Measurements from ENCODE around the gene WDR37.

The WDR37 gene

DNA sequence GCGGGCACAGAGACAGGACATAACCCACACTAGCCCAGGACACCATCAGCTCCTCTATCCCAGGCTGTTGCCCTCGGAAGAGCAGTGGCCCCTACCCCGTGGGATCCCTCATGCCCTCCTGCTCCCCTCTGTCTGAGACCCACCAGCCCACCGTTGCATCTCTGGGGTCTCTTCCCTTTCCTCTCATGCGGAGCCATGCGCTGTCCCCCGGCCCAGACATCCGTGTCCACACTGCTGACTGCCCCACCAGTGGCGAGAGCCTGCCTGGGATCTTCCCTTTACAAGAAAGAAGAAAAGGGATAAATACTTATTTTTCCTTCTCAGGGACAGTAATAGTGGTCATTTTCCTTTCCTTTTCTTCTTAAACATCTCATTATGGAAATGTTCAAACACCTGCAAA is 115.4 kb downstream of the WDR37 start:
- Histone ChIP-seq H3K4me1 (ENCODE audit: insufficient read depth, low read length) (no peaks in the 10 kb centered on the region), H3K27me3 (ENCODE audit: insufficient read depth, low read length) (no peaks in the 10 kb centered on the region), H3K9ac (ENCODE audit: low read depth, low read length) (no peak overlapping the region), H3K4me3 (ENCODE audit: low read length) (no peak overlapping the region), H3K9me3 (ENCODE audit: insufficient read depth, low read depth, low read length) (no peaks in the 10 kb centered on the region), H3K27ac (ENCODE audit: low read depth, low read length) (no peak overlapping the region), H3K36me3 (ENCODE audit: insufficient read depth, low read length) (no peaks in the 10 kb centered on the region)
- WGBS = 96% methylated on average over 9 of the region's 9 CpGs

DNA sequence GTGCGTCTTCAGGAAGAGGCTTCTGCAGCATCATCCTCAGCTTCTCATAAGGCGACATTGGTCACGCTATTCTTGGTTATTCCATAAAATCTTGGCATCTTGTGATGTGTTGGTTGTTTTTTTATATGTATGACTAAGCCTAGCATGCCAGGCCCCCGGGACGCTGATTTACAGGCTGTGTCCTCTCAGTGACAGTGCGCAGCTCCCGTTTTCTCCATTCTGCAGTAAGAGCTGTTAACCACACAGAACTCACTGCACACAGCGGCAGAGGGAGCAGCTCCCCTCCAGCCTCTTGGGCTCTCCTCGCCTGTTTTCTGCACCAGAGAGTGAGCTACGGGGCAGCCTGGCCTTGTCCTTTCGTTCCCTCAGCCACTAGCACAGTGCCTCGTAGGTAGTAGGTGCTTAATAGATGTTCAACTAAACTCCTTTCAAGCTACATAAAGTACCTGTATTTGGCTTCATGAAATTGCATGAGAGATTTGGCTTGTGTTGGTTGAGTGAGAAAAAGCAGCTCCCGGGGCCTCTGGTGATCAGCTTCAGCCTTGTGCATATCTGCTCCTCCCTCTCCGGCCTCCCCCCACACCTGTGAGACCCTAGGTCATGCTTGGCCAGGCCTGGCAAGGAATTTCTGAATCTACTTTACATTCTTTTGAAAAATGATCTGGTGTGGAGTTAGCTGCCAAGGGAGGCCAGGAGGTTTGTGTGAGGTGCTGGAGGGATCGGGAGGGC is 116.2 kb downstream of the WDR37 start:
- WGBS = 94% methylated on average over 15 of the region's 15 CpGs
- Histone ChIP-seq H3K27ac (ENCODE audit: low read depth, low read length) (no peak overlapping the region), H3K36me3 (ENCODE audit: insufficient read depth, low read length) (no peaks in the 10 kb centered on the region), H3K27me3 (ENCODE audit: insufficient read depth, low read length) (no peaks in the 10 kb centered on the region), H3K9ac (ENCODE audit: low read depth, low read length) (no peak overlapping the region), H3K4me3 (ENCODE audit: low read length) (no peak overlapping the region), H3K4me1 (ENCODE audit: insufficient read depth, low read length) (no peaks in the 10 kb centered on the region), H3K9me3 (ENCODE audit: insufficient read depth, low read depth, low read length) (no peaks in the 10 kb centered on the region)

DNA sequence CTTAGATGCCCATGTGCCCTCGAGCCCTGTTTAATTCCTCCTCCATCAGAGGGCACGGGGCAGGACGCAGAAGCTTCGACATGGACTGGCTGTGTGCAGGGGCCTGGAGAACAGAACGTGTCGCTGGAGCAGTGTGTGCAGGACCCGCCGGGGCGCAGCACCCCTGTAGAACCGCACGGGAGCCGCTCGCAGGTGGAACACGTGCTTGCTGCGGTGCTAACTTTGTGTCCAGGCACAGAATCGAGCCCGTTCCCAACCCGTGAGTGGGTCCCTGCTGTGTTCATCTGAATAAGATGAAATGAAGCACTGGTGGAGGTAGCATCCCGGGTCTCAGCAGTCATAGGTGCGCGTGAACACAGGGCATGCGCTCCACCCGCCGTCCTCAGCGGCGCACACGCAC is 116.9 kb downstream of the WDR37 start:
- Histone ChIP-seq H3K4me3 (ENCODE audit: low read length) (no peak overlapping the region), H3K36me3 (ENCODE audit: insufficient read depth, low read length) (no peaks in the 10 kb centered on the region), H3K27ac (ENCODE audit: low read depth, low read length) (no peak overlapping the region), H3K9me3 (ENCODE audit: insufficient read depth, low read depth, low read length) (no peaks in the 10 kb centered on the region), H3K27me3 (ENCODE audit: insufficient read depth, low read length) (no peaks in the 10 kb centered on the region), H3K9ac (ENCODE audit: low read depth, low read length) (no peak overlapping the region), H3K4me1 (ENCODE audit: insufficient read depth, low read length) (no peaks in the 10 kb centered on the region)
- 93% methylated on average over 27 of the region's 27 CpGs for WGBS

DNA sequence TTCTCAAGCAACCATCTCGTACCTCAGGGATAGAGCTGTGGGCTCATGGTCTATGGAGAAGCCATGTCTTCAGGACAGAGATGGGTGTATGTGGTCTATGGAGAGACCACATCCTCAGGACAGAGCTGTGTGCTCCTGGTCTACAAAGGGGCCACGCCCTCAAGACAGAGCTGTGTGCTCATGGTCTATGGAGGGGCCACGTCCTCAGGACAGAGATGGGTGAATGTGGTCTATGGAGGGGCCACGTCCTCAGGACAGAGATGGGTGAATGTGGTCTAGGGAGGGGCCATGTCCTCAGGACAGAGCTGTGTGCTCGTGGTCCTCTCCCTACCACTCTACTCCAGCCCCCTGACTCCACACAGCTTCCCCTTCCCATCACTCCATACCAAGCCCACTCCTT is 117.8 kb downstream of the WDR37 start:
- H3K9me3 ChIP-seq (ENCODE audit: insufficient read depth, low read depth, low read length) = no peaks in the 10 kb centered on the region
- no peaks in the 10 kb centered on the region for H3K27me3 ChIP-seq (ENCODE audit: insufficient read depth, low read length)
- H3K9ac ChIP-seq (ENCODE audit: low read depth, low read length) = no peak overlapping the region
- 90% methylated on average over 5 of the region's 5 CpGs for WGBS
- H3K4me1 ChIP-seq (ENCODE audit: insufficient read depth, low read length) = no peaks in the 10 kb centered on the region
- H3K36me3 ChIP-seq (ENCODE audit: insufficient read depth, low read length) = no peaks in the 10 kb centered on the region
- H3K27ac ChIP-seq (ENCODE audit: low read depth, low read length) = no peak overlapping the region
- H3K4me3 ChIP-seq (ENCODE audit: low read length) = no peak overlapping the region

DNA sequence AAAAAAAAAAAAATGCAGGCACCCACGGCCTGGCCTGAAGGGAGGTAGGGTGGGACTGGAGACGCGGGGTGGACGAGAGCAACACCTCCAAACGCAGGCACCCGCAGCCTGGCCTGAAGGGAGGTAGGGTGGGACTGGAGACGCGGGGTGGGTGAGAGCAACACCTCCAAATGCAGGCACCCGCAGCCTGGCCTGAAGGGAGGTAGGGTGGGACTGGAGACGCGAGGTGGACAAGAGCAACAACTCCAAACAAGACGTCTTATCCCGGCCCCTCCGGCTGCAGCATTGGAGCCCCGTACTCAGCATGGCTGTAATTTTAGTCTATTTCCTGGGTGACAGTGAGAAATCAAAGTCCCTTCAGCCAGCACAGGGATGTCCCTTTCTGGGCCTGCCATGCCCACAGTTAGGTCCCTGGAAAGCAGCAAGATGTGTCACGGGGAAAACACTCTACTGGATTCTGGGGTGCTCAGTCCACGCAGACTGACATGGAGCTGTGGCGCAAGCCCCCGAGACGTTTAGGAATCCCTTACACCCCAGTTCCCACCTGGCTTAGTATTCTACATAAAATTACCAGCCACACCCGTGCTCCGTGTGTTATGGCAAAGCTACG is 119.9 kb downstream of the WDR37 start:
- Histone ChIP-seq H3K4me3 (ENCODE audit: low read length) (no peak overlapping the region), H3K4me1 (ENCODE audit: insufficient read depth, low read length) (no peaks in the 10 kb centered on the region; the same call in 1 of the 2 replicates), H3K9me3 (ENCODE audit: insufficient read depth, low read depth, low read length) (no peaks in the 10 kb centered on the region), H3K27me3 (ENCODE audit: insufficient read depth, low read length) (no peaks in the 10 kb centered on the region), H3K9ac (ENCODE audit: low read depth, low read length) (no peak overlapping the region), H3K36me3 (ENCODE audit: insufficient read depth, low read length) (no peaks in the 10 kb centered on the region), H3K27ac (ENCODE audit: low read depth, low read length) (no peak overlapping the region)
- 93% methylated on average over 23 of the region's 23 CpGs for WGBS

DNA sequence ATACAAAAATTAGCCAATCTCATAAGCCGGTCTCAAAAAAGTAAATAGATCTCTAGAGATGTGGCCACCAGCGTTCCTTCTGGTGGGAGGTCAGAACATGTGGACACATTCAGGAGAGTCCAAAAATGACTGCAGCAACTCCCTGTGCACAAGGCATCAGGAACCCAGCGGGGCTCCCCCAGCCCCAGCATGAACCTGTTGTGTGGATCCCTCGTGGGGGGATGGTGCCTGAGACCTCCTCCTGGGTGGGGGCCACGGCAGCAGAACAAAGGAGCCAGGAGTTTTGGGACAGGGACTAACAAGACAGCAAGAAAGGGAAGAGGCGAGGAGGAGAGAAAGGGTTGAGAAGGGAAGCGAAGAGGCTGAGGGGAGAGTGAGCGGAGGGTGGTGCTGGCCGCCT is 121.8 kb downstream of the WDR37 start:
- Histone ChIP-seq H3K4me3 (ENCODE audit: low read length) (no peak overlapping the region), H3K27ac (ENCODE audit: low read depth, low read length) (no peak overlapping the region), H3K27me3 (ENCODE audit: insufficient read depth, low read length) (no peaks in the 10 kb centered on the region), H3K9ac (ENCODE audit: low read depth, low read length) (no peak overlapping the region), H3K4me1 (ENCODE audit: insufficient read depth, low read length) (no peaks in the 10 kb centered on the region; the same call in 1 of the 2 replicates), H3K9me3 (ENCODE audit: insufficient read depth, low read depth, low read length) (no peaks in the 10 kb centered on the region), H3K36me3 (ENCODE audit: insufficient read depth, low read length) (no peaks in the 10 kb centered on the region)
- 88% methylated on average over 9 of the region's 9 CpGs for WGBS

DNA sequence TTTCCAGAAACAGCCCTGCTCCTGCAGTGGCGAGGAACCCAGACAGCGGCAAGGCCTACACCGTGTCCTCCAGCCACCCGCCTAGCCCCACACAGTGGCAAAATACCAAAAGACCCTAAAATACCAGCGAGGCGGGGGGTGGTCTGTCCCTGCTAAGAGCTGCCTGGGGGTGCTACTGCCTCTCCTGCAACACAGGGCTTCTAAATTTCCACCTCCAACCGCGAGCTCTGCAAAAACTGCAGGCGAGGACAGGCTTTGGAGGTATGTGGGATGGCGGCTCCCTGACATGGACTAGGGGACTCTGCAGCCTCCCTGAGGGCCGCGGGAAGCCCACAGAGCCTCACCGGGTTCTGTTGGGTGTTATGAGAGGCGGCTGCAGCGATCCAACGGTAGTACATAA is 122.3 kb downstream of the WDR37 start:
- WGBS = 89% methylated on average over 16 of the region's 16 CpGs
- H3K4me1 ChIP-seq (ENCODE audit: insufficient read depth, low read length) = no peaks in the 10 kb centered on the region; the same call in 1 of the 2 replicates
- no peak overlapping the region for H3K27ac ChIP-seq (ENCODE audit: low read depth, low read length)
- no peak overlapping the region for H3K4me3 ChIP-seq (ENCODE audit: low read length)
- H3K9me3 ChIP-seq (ENCODE audit: insufficient read depth, low read depth, low read length) = no peaks in the 10 kb centered on the region
- H3K36me3 ChIP-seq (ENCODE audit: insufficient read depth, low read length) = no peaks in the 10 kb centered on the region
- no peaks in the 10 kb centered on the region for H3K27me3 ChIP-seq (ENCODE audit: insufficient read depth, low read length)
- no peak overlapping the region for H3K9ac ChIP-seq (ENCODE audit: low read depth, low read length)

DNA sequence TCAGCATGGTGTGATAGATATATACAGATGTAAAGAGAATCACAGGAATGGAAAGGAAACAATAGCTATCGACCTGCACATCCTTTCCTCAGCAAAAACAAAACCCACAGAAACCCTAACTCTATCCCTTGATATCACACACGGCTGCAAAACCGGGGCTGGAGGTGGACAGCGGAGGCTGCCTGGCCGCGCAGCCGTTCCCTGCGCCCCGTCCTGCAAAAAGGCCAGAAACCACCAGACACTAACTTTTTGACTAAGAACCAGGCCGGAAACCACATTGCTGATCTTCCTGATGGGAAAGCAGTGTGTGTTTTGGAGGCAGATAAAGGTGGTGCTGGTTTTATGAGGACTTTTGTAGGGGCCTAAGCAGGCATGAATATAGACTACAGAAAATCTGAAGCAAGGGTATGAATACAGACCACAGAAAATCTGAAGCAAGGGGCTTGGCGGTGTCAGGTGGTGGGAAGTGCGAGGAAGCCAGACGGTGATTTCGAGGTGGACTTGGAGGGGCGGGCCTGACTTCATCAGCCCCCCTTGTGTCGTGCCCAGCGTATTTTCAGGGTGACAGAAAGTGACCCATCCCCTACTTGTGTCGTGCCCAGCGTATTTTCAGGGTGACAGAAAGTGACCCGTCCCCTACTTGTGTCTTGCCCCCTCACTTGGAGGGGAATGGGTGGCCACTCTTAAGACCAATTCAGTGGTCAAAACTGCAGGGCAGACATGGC is 123.3 kb downstream of the WDR37 start:
- no peak overlapping the region for H3K27ac ChIP-seq (ENCODE audit: low read depth, low read length)
- no peaks in the 10 kb centered on the region for H3K9me3 ChIP-seq (ENCODE audit: insufficient read depth, low read depth, low read length)
- H3K27me3 ChIP-seq (ENCODE audit: insufficient read depth, low read length) = no peaks in the 10 kb centered on the region
- no peak overlapping the region for H3K9ac ChIP-seq (ENCODE audit: low read depth, low read length)
- no peaks in the 10 kb centered on the region; the same call in 1 of the 2 replicates for H3K4me1 ChIP-seq (ENCODE audit: insufficient read depth, low read length)
- H3K36me3 ChIP-seq (ENCODE audit: insufficient read depth, low read length) = no peaks in the 10 kb centered on the region
- WGBS = 93% methylated on average over 20 of the region's 20 CpGs
- H3K4me3 ChIP-seq (ENCODE audit: low read length) = no peak overlapping the region

DNA sequence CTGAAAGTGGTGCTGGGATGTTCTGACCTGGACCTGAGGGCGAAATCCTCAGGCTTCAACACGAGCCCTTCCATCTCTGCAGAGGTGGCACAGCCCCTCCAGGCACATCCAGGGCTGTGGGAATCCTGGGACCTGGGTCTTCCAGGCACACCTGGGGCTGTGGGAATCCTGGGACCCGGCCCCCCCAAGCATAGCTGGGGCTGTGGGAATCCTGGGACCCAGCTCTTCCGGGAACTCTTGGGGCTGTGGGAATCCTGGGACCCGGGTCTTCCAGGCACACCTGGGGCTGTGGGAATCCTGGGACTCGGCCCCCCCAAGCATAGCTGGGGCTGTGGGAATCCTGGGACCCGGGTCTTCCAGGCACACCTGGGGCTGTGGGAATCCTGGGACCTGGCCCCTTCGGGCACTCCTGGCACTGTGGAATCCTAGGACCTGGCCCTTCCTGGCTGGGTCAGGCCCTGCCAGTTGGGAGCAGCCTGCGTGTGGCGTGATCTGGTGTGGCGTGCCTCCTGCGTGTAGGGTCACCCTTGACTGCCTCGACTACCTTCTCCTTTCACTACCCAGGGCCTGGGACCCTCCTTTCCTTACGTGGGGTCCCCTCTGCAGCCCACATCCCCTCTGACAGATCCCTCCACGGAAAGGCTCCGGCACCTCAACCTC is 124.0 kb downstream of the WDR37 start:
- WGBS = 87% methylated on average over 16 of the region's 16 CpGs

DNA sequence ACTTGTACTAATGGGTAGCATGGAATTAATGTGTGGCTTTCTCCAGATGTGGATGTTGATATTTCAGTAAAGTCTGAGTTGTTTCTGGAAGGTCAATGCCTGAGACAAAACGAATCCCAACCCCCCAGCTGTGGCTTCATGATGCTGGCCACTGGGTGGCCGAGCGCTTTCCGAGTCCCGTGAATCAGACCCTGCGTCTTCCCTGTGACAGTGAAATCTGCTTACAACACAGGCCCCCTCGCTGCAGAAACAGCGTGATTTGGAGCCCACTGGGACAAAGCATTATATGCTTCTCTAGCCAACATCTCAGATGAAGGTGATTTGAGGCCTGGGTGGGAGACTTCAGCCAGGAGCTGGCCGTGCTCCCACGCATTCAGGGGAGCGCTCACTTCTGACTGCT is 124.7 kb downstream of the WDR37 start:
- H3K27ac ChIP-seq (ENCODE audit: low read depth, low read length) = no peak overlapping the region
- no peaks in the 10 kb centered on the region for H3K9me3 ChIP-seq (ENCODE audit: insufficient read depth, low read depth, low read length)
- no peak overlapping the region for H3K4me3 ChIP-seq (ENCODE audit: low read length)
- H3K9ac ChIP-seq (ENCODE audit: low read depth, low read length) = no peak overlapping the region
- no peaks in the 10 kb centered on the region for H3K36me3 ChIP-seq (ENCODE audit: insufficient read depth, low read length)
- no peaks in the 10 kb centered on the region for H3K27me3 ChIP-seq (ENCODE audit: insufficient read depth, low read length)
- no peaks in the 10 kb centered on the region; the same call in 1 of the 2 replicates for H3K4me1 ChIP-seq (ENCODE audit: insufficient read depth, low read length)
- 57% methylated on average over 11 of the region's 11 CpGs for WGBS

More for the DNA sequence above, 124.0 kb downstream of the WDR37 start:
- no peak overlapping the region for H3K9ac ChIP-seq (ENCODE audit: low read depth, low read length)
- no peaks in the 10 kb centered on the region for H3K27me3 ChIP-seq (ENCODE audit: insufficient read depth, low read length)
- H3K4me1 ChIP-seq (ENCODE audit: insufficient read depth, low read length) = no peaks in the 10 kb centered on the region; the same call in 1 of the 2 replicates
- H3K27ac ChIP-seq (ENCODE audit: low read depth, low read length) = no peak overlapping the region
- H3K9me3 ChIP-seq (ENCODE audit: insufficient read depth, low read depth, low read length) = no peaks in the 10 kb centered on the region
- no peaks in the 10 kb centered on the region for H3K36me3 ChIP-seq (ENCODE audit: insufficient read depth, low read length)
- H3K4me3 ChIP-seq (ENCODE audit: low read length) = no peak overlapping the region

All from HUES64 (cell line).